Skin epidermis (tissue), 12 donors: Measurements from ENCODE around the gene CABP4.

Experiments
- H3K27ac ChIP-seq, 21 experiments: fragments of 200-600 bp; sonication (generic) in 11 of 21; one replicate each; pipeline ENCODE4 v1.5.0; 2020; ENCODE audit warnings: mild to moderate bottlenecking in 3 of 21, inconsistent platforms in 2 of 21, moderate library complexity in 2 of 21
- H3K4me3 ChIP-seq, 7 experiments: fragments of 200-600 bp; sonication (generic) in 2 of 7; one replicate each; pipeline ENCODE4 v1.5.0; 2020; ENCODE audit warnings: inconsistent platforms in 2 of 7, mild to moderate bottlenecking in 2 of 7, moderate library complexity in 1 of 7

The CABP4 gene

DNA sequence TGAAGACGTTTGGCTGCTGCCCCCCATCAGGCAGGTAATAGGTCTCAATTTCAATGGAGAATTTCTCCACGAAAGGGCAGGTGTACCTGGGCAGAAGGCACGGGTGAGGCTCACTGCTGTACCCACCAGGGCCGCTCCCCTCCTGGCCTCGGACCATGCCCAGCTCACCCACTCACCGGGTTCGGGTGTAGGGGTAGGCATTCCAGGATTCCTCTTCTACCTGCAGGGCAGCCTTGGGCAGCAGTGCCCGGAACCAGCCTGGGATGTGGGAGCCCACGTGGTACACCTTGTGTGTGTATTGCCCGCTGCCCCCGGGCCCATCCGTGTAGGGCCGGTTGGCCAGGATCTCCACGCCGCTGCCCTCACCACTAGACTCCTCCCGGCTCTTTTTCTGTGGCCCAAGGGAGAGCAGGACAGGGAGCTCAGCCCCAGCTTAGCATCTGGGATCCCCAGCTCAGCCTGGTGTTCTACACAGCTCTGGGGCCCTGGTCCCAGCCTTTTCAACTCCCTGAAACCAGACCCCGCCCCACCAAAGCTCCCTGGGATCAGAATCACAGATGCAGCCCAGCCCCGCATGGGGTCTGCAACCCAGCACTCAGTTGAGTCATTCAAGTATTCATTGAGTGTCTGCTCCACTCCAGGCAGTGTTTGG, 47.3 kb downstream of the CABP4 start:
- H3K4me3 ChIP-seq = no peak overlapping the region
- no peak overlapping the region for H3K27ac ChIP-seq

- Histone ChIP-seq H3K4me3 (peak overlapping the region; percentile 52 to 77 (median 67)), H3K27ac (peak overlapping the region in 11 of 21 experiments; percentile 7 to 95 (median 92))
Measured at GRCh38 chr11:67503119-67504004, 48.2 kb downstream of the CABP4 start.

DNA sequence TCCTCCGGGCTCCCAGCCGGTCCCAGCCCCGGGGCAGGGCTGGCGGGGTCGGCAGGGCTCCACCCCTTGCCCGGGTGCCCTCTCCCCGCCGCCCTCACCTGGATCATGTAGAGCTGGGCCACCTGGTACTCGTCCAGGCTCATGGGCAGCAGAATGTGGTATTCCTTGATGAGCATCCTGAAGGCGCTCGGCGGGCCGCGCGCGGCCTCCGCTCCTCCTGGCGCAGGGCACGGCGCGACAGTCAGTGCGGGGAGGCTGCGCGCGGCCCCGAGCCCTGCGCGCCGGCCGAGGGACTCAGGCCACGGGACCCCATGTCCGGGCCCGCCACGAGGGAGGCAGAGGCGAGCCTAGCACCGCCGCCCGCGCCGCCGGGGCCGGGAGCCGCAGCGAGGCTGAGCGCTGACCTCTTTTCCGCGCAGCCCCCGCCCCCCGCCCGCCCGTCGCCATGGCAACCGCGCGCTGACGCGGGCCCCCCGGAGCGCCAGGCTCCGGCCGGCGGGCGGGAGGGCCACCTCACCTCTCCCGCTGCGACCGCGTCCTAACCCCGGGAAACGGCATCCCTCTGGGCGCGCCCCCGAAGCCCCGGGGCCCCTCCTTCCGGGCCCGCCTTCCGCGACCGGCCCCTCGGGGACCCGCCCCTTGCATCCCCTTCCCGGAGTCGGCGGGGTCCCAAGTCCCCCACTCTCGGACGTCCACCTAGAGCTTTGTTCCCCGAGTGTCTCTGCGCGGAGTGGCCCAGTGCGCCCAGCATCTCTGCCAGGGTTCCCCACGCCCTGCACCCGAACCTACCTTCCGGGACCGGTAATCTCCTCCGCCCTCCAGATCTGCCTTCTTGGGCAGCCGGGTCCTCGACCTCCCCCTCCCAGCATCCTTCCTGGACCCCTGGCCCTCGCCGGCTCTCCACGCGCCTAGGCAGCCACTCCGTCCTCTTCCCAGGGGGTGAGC, 49.1 kb downstream of the CABP4 start:
- Histone ChIP-seq H3K4me3 (peak overlapping the region; percentile 52 to 77 (median 67)), H3K27ac (peak overlapping the region; percentile 61 to 95 (median 84))

DNA sequence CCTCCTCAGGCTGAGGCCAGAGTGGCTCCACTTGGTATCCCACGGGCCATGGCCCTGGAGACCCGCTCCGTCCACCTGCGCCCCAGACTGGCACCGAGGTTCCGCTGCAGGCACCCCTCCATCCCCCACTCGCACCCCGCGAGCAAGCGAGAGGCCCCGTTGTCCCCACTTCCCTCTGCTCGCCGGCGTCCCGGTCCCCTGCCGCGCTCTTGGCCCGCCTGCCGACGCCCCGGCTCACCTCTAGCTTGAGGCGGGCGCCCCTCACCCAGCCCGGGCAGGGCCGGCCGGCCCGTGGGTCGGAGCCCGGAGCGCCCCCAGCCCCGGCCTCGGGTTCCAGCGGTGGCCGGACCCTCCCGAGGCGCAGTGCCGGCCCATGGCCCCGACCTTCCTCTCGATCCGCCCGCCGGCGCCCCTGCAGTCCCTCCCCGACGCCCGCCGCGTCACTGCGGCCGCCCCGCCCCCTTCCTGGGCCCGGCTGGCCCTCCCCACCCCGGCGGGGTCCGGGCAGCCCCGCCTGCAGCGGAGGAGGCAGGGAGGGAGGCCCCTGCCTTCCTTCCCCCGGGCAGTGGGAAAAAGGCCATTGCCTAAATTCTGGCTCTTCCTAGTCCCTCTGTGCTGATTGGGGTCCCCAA, 49.9 kb downstream of the CABP4 start, which contains the start of gene PITPNM1:
Gene PITPNM1 (minus strand): TSS at position 414 of the 632 bp plus-strand sequence. CDS start 1,183 bp downstream, outside the sequence.
- peak within 1 kb of the TSS; percentile 61 to 95 (median 84) for H3K27ac ChIP-seq
- peak within 1 kb of the TSS; percentile 52 to 77 (median 67) for H3K4me3 ChIP-seq

GRCh38 chr11:67505605-67506396, 50.6 kb downstream of the CABP4 start:
- peak overlapping the region; percentile 52 to 77 (median 67) for H3K4me3 ChIP-seq

DNA sequence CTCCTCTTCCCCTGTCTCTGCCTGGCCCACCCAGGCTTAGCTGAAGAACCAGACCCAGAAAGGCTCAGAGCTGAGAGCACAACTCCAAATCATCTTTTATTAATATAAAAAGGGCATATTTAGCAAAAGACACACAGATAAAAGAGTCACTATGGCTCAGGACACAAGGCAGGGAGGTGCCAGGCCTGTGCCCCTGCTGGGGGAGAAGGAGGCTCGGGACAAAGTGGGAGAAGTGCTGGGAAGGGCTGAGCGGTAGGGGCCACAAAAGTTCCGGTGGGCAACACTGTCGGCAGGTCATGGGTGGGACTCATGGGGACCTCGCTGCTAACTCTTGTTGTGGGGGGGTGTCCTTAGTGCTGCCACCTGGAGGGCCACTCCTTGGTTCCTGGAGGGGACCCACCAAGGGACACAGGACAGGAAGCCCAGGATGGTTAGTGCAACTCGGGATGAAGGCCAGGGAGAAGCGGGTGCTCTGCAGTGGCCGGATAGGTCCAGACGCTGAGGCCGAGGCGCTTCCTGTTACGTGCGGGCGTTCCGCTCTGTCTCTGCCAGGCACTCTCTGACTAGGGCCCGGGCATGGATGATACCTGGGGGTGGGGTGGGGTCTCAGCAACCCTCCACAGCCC, 51.4 kb downstream of the CABP4 start:
- peak overlapping the region in 2 of 7 experiments; percentile 67 to 69 for H3K4me3 ChIP-seq
- peak overlapping the region in 18 of 21 experiments; percentile 12 to 95 (median 90) for H3K27ac ChIP-seq

More at GRCh38 chr11:67505605-67506396, 50.6 kb downstream of the CABP4 start:
- peak overlapping the region; percentile 61 to 95 (median 84) for H3K27ac ChIP-seq

- Histone ChIP-seq H3K4me3 (peak overlapping the region; percentile 54 to 86 (median 68)), H3K27ac (peak overlapping the region in 20 of 21 experiments; percentile 39 to 98 (median 93))
Measured at GRCh38 chr11:67507242-67507863, 52.2 kb downstream of the CABP4 start.

- H3K4me3 ChIP-seq = peak within 1 kb of the TSS; percentile 54 to 86 (median 68)
- peak within 1 kb of the TSS; percentile 63 to 98 (median 93) for H3K27ac ChIP-seq
Measured at GRCh38 chr11:67507864-67508485, 52.8 kb downstream of the CABP4 start, which contains the start of gene CDK2AP2. Gene CDK2AP2, minus strand, starts transcription at chr11:67508162. Its CDS starts 80 bp downstream, at chr11:67508082.

DNA sequence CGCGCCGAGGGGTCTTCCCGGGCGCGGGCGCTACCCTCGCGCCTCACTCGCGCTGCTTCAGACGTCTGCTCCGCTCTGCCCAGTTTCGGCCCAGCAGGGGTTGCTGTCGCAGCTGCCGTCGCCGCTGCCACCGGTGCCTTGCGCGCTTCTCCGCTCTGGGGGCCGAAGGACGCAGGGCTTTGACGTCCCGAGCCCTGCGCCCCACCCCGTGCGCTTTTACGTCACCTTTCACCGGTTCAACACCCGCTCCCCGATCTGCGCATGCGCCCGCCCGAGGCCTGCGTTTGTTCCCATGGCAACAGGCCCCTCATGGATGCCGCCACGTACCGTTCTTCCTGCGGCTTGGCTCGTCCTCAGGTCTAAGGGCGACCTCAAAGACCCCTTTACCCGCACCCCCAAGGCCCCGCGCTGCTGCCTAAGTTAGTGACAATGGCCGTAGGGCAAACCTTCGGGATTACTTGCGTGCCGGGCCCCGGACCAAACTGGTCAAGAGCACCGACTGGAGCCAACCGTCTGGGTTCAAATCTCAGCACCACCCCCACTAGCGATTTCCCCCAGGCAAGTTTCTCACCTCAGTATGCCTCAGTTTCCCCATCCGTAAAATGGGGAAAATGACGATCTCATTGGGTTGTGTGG, 53.5 kb downstream of the CABP4 start:
- H3K4me3 ChIP-seq = peak overlapping the region; percentile 54 to 86 (median 68)
- H3K27ac ChIP-seq = peak overlapping the region; percentile 63 to 98 (median 93)

GRCh38 chr11:67510023-67510345, 54.8 kb downstream of the CABP4 start:
- H3K4me3 ChIP-seq = no peak overlapping the region
- H3K27ac ChIP-seq = no peak overlapping the region
